OCI-LY7 (cell line): ENCODE results near the gene SDC4. TPM values are rescaled to one million over a fixed set of nuclear protein-coding genes. Genes with fewer than 3 reads are reported as not detected.
"Not testable (repeated sequence)": the region's sequence is repeated elsewhere in the genome, so short reads cannot be mapped to it uniquely, and the experiment has no call there.

Source experiments
- BruUV-seq: library from RNA; stranded (reverse); fragments of 400-500 nt; replicated peaks from 2 replicates; lab custom pipeline; 2021; lab: Mats Ljungman, UMichigan
- CTCF ChIA-PET: fragments of 300-600 bp; sonication (Branson Sonifier 250); formaldehyde crosslinking; loops from one replicate; lab custom pipeline; 2022; ENCODE audit warnings: antibody characterized with exemption; ENCODE audit not compliant: unreplicated experiment; lab: Charles Lee
- POLR2A ChIA-PET: fragments of 300-600 bp; sonication (Branson Sonifier 250); formaldehyde crosslinking; loops from one replicate; lab custom pipeline; 2022; ENCODE audit warnings: antibody characterized with exemption; lab: Charles Lee
- DNase-seq: peaks from one replicate; pipeline ENCODE4 v3.0.0-alpha.2; 2015; ENCODE audit warnings: low spot score
- H2AFZ ChIP-seq: fragments of 200-600 bp; sonication (generic), shearing (Covaris generic); 2 replicates; pipeline ENCODE4 v1.6.1; 2014; ENCODE audit warnings: mild to moderate bottlenecking, antibody characterized with exemption, low read length, moderate library complexity
- H3K27ac ChIP-seq: fragments of 200-600 bp; sonication (generic); 2 replicates; pipeline ENCODE4 v1.5.1; 2014; ENCODE audit warnings: mixed run types, low read depth, mild to moderate bottlenecking, moderate library complexity, low read length, inconsistent platforms; ENCODE audit not compliant: poor library complexity, severe bottlenecking
- H3K36me3 ChIP-seq: fragments of 200-600 bp; sonication (generic); 2 replicates; pipeline ENCODE4 v1.6.1; 2014; ENCODE audit warnings: mild to moderate bottlenecking, antibody characterized with exemption, low read length, moderate library complexity, mixed read lengths; ENCODE audit not compliant: insufficient read depth
- H3K4me1 ChIP-seq: fragments of 200-600 bp; sonication (generic); 2 replicates; pipeline ENCODE4 v1.5.1; 2014; ENCODE audit warnings: mild to moderate bottlenecking, low read length; ENCODE audit not compliant: insufficient read depth, poor library complexity, severe bottlenecking
- H3K4me2 ChIP-seq: fragments of 200-600 bp; sonication (generic); 2 replicates; pipeline ENCODE4 v1.6.1; 2014; ENCODE audit warnings: mild to moderate bottlenecking, low read length
- H3K4me3 ChIP-seq: fragments of 200-600 bp; sonication (generic); 2 replicates; pipeline ENCODE4 v1.5.1; 2014; ENCODE audit warnings: mild to moderate bottlenecking, low read depth, low read length; ENCODE audit not compliant: poor library complexity, severe bottlenecking
- H3K79me2 ChIP-seq: fragments of 200-600 bp; sonication (generic); 2 replicates; pipeline ENCODE4 v1.6.1; 2016; ENCODE audit warnings: low read depth, mild to moderate bottlenecking, low read length, moderate library complexity, mixed read lengths; ENCODE audit not compliant: insufficient read depth
- H3K9me2 ChIP-seq: fragments of 200-600 bp; sonication (generic); 2 replicates; pipeline ENCODE4 v1.6.1; 2016; ENCODE audit warnings: mild to moderate bottlenecking, low read length, mixed read lengths; ENCODE audit not compliant: insufficient read depth
- H3K9me3 ChIP-seq: fragments of 200-600 bp; sonication (generic); 2 replicates; pipeline ENCODE4 v1.6.1; 2014; ENCODE audit warnings: mild to moderate bottlenecking, mixed run types, low read length, mixed read lengths
- H4K20me1 ChIP-seq: fragments of 200-600 bp; sonication (generic); 2 replicates; pipeline ENCODE4 v1.6.1; 2014; ENCODE audit warnings: mild to moderate bottlenecking, antibody characterized with exemption, low read length, moderate library complexity, mixed read lengths; ENCODE audit not compliant: insufficient read depth
- EZH2phosphoT487 ChIP-seq: fragments of 200-600 bp; sonication (generic); IDR thresholded peaks from 2 replicates; pipeline ENCODE4 v1.6.1; 2018; ENCODE audit warnings: low read depth, borderline replicate concordance, mild to moderate bottlenecking, mixed run types, antibody characterized with exemption, low read length, moderate library complexity, mixed read lengths
- intact Hi-C: fragments of 100-400 bp; cut with micrococcal nuclease; formaldehyde crosslinking; loops from one replicate; pipeline ENCODE4 v1.10.0; 2022; ENCODE audit not compliant: unreplicated experiment
- total RNA-seq, 2 experiments: library from RNA; depleted of rRNA in 1 of 2; stranded (reverse); fragments of >200 nt in 1 of 2; shearing (Covaris generic) in 1 of 2; gene quantifications; 2 replicates each; pipeline ENCODE4 v1.2.3, GENCODE V29; 2014 to 2022
- TF ChIP-seq, protein P1 (sequence below): fragments of 200-600 bp; sonication (generic); conservative IDR thresholded peaks from 2 replicates; pipeline ENCODE4 v1.5.1; 2014; ENCODE audit warnings: mild to moderate bottlenecking, antibody characterized with exemption, low read length, moderate library complexity, mixed read lengths

SDC4 gene
- total RNA-seq, 2 experiments from 2014 or later, result not detected

DNA sequence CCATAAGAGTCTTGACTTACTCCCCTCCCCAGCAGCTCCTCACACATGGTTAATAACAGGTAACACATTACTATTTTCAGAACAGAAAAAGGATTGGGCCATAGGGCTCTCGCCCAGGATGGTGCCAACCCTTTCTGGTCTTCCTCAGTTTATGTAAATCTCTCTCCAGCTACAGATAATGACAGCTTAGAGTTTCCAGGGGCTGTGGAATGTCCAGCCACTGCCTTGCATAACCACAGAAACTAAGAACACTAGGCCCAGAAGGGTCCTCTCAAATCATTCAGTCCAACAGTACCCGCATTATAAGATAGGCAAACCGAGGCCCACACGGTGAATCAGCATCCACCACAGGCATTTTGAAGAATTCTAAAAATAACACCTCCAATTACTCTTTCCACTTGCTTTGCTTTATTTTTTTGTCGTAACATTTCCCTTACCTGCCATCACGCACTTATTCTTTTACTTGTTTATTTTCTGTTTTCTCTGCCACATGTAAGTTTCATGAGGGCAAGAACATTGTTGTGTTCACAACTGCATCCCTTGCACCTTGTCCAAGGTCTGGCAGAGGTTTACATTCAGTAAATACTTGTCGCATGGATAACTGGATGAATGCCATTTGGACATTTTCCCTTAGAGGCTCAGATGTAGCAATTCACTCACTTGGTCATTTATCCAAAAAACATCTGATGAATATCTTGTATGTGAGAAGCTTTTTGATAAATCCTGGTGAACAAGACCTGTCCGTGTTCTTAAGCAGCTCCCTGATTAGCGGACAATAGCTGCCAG, 6.4 kb upstream of the SDC4 start:
- no TSS peak for BruUV-seq
- TF ChIP-seq, protein P1, sequence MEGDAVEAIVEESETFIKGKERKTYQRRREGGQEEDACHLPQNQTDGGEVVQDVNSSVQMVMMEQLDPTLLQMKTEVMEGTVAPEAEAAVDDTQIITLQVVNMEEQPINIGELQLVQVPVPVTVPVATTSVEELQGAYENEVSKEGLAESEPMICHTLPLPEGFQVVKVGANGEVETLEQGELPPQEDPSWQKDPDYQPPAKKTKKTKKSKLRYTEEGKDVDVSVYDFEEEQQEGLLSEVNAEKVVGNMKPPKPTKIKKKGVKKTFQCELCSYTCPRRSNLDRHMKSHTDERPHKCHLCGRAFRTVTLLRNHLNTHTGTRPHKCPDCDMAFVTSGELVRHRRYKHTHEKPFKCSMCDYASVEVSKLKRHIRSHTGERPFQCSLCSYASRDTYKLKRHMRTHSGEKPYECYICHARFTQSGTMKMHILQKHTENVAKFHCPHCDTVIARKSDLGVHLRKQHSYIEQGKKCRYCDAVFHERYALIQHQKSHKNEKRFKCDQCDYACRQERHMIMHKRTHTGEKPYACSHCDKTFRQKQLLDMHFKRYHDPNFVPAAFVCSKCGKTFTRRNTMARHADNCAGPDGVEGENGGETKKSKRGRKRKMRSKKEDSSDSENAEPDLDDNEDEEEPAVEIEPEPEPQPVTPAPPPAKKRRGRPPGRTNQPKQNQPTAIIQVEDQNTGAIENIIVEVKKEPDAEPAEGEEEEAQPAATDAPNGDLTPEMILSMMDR, result no peak
- no peak for TF ChIP-seq EZH2phosphoT487
- intact Hi-C loops, result no loop called here
- Histone ChIP-seq H3K4me1 (no peaks in the 10 kb centered on the region), H3K4me3 (no peak overlapping the region), H3K9me2 (no peaks in the 10 kb centered on the region), H2AFZ (no peak overlapping the region), H3K4me2 (no peak overlapping the region), H3K79me2 (no peaks in the 10 kb centered on the region), H4K20me1 (no peaks in the 10 kb centered on the region), H3K9me3 (no peaks in the 10 kb centered on the region), H3K27ac (no peak overlapping the region), H3K36me3 (no peaks in the 10 kb centered on the region)
- no peak for DNase-seq
- POLR2A ChIA-PET, result interaction anchor here (1.2 kb wide), 1 partner anchor 16 kb away, joined by 3 read pairs; no protein-coding TSS in a partner anchor
- CTCF ChIA-PET, result no interaction called here

DNA sequence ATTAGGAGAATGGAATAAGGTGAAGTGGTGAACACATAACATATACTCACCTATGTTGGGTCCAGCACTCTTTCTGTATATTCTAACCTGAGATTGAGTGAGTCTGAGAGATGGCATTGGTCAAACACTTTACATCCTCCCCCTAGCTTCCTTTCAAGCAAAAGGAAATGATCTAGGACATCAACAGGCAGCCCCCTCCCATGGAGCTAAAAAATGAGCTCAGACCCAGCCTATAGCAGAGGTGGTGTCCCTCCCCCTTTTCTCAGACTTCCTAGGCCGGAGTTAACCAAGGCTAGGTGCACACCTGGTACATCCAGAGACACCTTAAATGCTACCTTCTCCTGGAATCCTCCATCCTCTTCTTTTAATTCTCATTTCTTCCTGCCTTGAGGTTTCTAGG, 5.5 kb upstream of the SDC4 start:
- intact Hi-C loops, result no loop called here
- Histone ChIP-seq H3K36me3 (no peaks in the 10 kb centered on the region), H2AFZ (no peak overlapping the region), H3K4me3 (no peak overlapping the region), H3K9me3 (no peaks in the 10 kb centered on the region), H3K4me1 (no peaks in the 10 kb centered on the region), H3K4me2 (no peak overlapping the region), H3K79me2 (no peaks in the 10 kb centered on the region), H3K9me2 (no peaks in the 10 kb centered on the region), H4K20me1 (no peaks in the 10 kb centered on the region), H3K27ac (no peak overlapping the region)
- TF ChIP-seq EZH2phosphoT487, result no peak
- TF ChIP-seq, protein P1, result no peak
- BruUV-seq, result no TSS peak
- ChIA-PET CTCF (no interaction called here), POLR2A (no interaction called here)
- no peak for DNase-seq

DNA sequence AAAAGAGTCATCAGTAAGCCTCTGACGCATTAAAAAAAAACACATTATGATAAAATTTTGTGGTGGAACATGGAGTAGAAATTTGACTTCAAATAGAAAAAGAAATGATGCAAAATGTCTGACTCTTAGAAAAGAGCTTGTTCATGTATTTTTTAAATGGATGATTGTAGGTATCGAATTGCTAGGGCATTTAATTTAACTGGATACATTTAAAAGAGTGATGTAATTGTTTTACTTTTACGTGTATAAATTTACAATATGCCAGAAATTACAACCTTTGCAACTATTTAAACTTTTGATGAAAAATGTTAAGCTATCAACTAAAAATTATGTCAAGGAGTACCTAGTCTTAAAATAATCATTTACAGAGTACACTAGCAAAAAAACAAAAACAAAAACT, 4.5 kb upstream of the SDC4 start:
- Histone ChIP-seq H3K4me1 (no peaks in the 10 kb centered on the region), H3K79me2 (no peaks in the 10 kb centered on the region), H3K9me2 (no peaks in the 10 kb centered on the region), H3K36me3 (no peaks in the 10 kb centered on the region), H3K9me3 (no peaks in the 10 kb centered on the region), H4K20me1 (no peaks in the 10 kb centered on the region), H3K27ac (no peak overlapping the region), H3K4me3 (no peak overlapping the region), H3K4me2 (no peak overlapping the region), H2AFZ (no peak overlapping the region)
- CTCF ChIA-PET, result no interaction called here
- intact Hi-C loops, result no loop called here
- POLR2A ChIA-PET, result interaction anchor here (0.5 to 0.7 kb wide), 2 partner anchors 10 to 1146 kb away, joined by 3 to 4 read pairs; partner anchors contain the start of gene SYS1
- DNase-seq, result no peak
- BruUV-seq, result no TSS peak
- TF ChIP-seq EZH2phosphoT487, result no peak
- TF ChIP-seq, protein P1, result no peak

DNA sequence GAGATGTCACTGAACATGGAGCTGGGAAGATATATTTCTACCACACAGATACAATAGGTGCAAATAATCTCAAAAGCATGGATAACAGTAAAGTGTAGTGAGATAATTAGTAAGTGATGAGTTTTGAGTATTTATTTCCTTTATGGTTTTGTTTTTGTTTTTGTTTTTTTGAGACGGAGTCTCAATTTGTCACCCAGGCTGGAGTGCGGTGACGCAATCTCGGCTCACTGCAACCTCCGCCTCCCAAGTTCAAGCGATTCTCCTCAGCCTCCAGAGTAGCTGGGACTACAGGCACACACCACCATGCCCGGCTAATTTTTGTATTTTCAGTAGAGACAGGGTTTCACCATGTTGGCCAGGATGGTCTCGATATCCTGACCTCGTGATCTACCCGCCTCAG, 2.6 kb upstream of the SDC4 start:
- H3K79me2 ChIP-seq, intact Hi-C loops, H3K27ac ChIP-seq, H3K9me3 ChIP-seq, H3K4me1 ChIP-seq, DNase-seq, CTCF ChIA-PET, H3K4me2 ChIP-seq, BruUV-seq, H3K9me2 ChIP-seq, H4K20me1 ChIP-seq, H3K4me3 ChIP-seq, H2AFZ ChIP-seq, H3K36me3 ChIP-seq, POLR2A ChIA-PET: not testable (repeated sequence)
